HG03342 (cell line): ENCODE data around the gene INPP5K.
"Not testable (repeated sequence)": the region's sequence is repeated elsewhere in the genome, so short reads cannot be mapped to it uniquely, and the experiment has no call there.

ENCODE experiments used
- ATAC-seq: cut with Tn5 transposase; IDR thresholded peaks from one replicate; pipeline ENCODE4 v1.9.1; 2021; ENCODE audit warnings: mild to moderate bottlenecking, moderate library complexity; ENCODE audit not compliant: unreplicated experiment

INPP5K gene

DNA sequence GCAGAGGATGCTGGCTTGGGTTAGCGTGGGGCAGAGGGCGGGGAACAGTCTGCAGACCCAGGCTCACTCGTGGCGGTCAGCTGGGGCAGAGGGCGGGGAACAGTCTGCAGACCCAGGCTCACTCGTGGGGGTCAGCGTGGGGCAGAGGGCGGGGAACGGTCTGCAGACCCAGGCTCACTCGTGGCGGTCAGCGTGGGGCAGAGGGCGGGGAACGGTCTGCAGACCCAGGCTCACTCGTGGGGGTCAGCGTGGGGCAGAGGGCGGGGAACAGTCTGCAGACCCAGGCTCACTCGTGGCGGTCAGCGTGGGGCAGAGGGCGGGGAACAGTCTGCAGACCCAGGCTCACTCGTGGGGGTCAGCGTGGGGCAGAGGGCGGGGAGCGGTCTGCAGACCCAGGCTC lies 7.7 kb downstream of the INPP5K start:
- ATAC-seq: not testable (repeated sequence)

DNA sequence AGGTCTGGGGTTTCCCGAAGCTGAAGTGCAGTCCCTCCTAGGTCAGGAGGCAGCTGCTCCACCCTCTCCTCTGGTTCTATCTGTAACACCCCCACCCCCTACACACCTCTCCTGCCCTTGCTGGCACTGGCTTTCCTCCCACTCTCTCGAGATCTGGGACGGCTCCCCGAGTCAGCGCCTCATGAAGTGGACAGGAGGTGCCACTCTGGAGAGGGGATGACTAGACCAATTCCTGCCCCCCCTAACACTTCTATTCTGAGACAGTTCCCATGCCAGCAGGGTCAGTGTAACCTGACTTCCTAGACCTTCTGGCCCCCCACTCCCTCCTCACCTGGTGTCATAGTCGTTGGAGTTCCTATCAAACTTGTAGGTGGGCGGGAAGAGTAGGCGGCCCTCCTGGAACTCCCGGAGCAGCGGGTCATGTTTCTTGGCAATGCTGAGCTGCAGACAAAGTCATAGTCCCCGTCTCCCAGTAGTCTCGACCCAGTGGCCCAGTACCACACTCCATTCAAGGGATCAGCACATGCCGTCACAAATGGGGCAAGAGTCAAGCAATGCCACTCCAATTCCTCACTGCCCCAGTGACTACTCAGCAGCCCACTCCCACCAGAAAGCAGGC lies 9.7 kb downstream of the INPP5K start:
- ATAC-seq: no peak

DNA sequence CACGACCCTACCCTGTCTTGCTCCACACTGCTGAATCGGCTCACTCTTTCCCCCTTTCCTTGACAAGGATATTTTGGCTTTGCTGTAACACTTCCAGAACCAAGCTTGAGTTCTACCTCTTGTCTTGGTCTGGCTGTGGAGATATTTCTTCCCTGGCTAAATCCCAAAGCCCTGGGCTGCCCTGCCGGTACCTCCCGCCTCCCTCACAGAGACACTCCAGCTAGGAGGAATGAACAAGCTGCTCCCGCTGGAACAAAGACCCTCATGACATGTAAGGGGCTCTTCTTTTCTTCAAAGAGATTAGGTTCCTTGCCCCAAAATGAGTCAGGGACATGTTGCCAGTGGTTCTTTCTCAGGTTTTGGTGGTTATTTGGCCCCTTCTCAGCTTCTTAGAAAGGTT lies 10.8 kb downstream of the INPP5K start:
- no peak for ATAC-seq

DNA sequence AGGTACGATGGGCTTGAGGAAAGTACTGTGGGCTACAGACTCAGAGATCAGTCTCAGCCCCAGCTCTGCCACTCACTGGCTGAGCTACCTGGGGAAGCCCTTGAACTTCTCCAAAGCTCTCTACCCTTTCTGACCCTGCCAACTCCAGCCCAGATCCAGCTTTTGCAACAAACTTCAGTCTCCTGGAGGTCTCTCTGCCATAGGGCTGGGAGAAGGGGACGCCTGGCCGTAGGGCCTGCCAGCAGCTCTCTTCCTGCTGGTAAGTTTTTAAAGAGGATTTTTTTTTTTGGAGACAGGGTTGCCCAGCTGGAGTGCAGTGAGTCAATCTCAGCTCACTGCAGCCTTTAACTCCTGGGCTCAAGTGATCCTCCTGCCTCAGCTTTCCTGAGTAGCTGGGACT lies 11.5 kb downstream of the INPP5K start:
- no peak for ATAC-seq

DNA sequence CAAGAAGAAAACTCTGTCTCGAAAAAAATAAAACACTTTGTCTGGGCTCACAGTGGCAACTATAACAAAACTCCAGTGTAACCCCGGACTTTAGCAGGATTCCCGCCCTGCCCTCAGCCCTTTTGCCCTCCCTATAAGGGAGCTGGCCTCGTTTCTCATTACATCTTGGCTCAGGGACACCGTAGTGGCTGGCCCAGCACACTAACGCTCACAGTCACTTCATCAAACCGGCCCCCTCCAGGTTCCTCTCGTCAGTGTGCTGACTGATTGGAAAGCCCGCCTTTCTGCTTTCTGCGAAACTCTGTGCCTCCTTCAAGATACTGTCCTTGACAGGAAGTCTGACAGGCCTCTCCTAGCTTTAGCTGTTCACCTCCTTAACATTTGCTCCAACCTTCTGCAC lies 12.7 kb downstream of the INPP5K start:
- ATAC-seq: no peak

DNA sequence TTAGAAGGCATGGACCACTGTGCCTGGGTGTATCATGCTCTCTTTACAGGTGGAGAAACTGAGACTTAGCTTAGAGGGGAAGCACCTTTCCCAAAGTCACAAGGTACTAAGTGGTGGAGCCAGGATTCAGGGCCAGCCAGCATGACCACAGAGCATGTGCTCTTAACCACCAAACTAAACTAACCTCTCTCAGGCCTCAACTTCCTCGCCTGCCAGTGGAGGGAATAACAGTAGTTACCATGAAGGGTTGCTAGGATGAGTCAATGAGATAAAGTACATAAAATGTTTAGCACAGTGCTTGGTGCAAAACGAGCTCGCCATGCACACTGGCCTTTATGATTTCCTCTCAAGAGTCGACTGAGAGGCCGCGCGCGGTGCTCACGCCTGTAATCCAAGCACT lies 17.5 kb downstream of the INPP5K start:
- no peak for ATAC-seq

DNA sequence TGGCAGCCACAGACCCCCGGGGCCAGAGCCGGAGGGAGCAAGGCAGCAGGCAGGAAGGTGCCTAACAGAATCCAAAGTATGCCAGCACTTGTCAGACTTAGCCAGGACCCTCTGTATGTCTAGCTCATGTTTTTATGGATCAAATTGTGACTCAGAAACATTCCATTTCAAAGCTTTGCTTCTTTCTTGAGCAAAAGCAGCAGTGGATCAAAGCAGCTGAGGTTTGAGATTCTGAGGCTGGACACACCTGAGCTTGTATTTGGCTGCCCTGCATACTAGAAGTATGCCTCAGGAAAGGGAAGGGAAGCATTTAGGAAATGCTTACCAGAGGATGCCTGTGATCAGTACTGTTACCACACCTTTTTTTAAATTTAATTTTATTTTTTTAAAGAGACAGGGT lies 18.2 kb downstream of the INPP5K start:
- no peak for ATAC-seq

DNA sequence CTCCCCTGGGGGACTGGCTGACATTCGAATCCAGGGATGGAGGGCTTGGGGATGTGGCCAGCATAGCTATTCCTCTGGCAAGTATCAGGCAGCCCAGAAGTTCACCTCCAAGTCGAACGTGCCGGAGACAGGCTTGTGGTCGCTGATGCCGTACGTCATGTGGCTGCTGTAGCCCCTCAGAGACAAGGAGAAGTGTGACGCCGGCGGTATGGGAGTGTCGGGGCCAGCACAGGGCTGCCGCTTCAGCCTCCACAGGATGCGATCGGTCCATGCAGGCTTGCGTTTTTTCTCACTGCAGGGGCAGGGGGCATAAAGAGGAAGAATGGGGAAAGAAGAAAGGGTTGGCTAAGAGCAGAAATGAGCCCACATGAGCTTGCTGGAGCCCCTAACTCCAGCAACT lies 18.6 kb downstream of the INPP5K start:
- ATAC-seq: no peak

DNA sequence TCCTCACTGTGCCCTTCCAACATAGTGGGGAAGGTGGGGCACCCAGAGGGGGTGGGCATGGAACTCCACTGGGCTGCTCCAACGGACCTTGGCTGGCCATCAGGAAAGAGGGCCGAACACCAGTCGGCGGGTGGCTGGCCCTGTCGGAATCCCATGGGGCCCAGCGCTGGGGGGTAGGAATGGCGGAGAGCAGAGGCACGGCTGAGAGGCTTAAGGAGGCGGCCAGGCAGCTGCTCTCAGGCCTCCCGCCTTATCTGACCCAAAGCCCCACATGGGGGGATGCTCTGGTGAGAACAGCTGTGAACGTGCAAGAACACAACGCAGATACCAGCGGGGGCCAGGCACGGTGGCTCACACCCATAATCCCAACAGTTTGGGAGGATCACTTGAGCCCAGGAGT lies 19.5 kb downstream of the INPP5K start:
- no peak for ATAC-seq

DNA sequence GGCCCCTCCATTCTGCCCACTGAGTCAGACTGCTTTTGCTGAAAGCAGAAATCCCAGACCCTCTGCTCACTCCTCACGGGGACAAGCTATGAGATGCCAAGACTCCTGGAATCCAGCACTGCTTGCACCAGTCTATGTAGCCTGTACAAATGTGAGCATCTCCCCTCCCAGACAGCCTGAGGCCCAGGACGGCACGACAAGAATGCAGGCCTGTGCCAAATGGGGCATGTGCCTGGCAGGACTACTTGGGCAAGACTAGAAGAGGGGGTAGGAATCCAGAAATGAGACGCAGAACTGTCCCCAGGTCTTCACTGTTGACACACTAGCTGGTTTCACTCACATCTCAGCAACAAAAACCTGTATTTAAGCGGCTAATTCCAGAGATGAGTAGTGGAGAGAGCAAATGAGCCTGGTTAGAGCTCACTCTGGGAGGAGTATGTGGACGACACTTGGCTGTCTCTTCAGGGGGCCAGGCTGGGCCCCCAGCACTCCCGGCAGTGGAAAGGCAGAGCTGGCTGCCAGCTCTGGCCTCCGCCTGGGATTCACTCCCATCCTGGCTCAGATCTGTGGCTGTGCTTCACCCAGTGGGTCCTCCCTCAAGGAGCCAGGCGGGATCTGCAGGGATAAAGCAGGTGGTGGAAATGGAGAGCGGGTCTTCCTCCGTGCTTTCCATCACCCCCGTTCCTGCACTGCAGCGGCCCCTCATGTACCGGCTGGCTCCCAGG lies 21.0 kb downstream of the INPP5K start:
- ATAC-seq: no peak

DNA sequence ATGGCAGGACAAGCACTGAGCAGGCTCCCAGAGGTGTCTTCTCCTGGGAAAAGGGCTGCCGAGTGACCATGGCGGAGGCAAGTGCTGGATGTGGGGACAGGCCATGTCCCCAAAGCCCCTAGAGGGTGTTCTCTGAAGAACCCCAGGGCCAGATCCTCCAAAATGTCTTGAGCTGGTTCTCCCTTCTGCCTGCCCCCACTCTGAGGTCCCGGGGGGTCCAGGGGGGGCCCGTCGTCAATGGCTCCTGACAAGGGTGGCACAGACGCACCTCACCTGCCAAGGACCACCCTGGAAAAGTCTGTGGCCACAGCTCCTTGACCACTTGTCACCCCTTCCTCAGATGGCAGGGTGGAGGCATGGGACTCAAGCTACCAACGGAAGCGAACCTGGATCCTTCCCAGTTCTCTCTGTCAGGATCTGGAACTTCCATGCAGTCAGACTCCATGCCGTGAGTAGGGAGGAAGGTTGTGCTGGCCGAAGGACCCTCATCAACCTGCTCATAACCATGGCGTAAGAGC lies 21.6 kb downstream of the INPP5K start:
- no peak for ATAC-seq

DNA sequence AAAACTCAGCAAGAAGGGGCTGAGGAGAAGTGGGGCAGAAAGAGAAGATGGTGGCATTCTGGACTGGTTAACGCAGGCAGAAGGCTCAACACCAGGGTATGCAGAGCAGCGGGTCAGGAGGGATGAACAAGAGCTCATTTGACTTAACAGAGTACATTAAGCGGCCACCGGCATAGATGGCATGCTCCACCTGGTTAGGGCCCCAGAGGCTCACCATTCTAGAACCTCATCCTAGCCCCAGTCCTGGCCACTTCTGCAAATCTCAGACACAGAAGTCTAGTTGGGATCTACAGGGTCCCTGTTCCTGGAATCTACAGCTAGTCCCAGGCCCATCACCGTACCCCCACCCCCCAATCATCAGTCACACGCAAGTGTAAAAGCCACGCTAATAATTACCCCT lies 22.2 kb downstream of the INPP5K start:
- no peak for ATAC-seq

DNA sequence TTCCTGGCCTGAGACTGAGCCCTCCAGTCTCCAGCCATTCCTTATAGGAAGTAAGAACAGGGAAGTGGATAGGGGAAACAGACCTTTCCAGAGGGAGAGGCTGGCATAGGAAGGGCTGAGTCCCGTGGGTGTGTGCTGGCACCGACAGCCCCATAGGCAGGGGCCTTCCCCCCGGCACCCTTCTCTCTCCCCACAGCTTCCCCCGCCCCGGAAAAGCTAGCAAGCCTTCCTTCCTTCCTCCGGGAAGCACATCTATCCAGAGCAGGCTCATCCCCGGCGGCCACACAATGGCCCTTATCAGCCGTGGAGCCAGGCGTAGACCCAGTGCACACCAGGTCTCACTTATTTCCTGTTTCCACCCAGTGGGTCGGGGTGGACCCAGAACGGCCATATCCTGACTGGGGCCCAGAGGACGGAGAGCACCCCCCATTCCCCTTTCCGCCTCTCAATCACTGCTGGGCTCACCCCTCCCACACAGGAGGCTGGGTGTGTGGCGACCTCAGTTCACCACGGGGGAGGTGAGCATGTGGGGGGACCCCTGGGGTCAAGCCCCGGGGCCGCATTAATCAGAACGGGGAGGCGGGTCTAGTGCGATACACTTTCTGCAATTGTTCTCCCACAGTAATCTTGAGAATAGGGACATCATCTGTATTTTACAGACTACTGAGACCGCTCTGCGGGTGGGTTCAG lies 23.0 kb downstream of the INPP5K start:
- no peak for ATAC-seq

DNA sequence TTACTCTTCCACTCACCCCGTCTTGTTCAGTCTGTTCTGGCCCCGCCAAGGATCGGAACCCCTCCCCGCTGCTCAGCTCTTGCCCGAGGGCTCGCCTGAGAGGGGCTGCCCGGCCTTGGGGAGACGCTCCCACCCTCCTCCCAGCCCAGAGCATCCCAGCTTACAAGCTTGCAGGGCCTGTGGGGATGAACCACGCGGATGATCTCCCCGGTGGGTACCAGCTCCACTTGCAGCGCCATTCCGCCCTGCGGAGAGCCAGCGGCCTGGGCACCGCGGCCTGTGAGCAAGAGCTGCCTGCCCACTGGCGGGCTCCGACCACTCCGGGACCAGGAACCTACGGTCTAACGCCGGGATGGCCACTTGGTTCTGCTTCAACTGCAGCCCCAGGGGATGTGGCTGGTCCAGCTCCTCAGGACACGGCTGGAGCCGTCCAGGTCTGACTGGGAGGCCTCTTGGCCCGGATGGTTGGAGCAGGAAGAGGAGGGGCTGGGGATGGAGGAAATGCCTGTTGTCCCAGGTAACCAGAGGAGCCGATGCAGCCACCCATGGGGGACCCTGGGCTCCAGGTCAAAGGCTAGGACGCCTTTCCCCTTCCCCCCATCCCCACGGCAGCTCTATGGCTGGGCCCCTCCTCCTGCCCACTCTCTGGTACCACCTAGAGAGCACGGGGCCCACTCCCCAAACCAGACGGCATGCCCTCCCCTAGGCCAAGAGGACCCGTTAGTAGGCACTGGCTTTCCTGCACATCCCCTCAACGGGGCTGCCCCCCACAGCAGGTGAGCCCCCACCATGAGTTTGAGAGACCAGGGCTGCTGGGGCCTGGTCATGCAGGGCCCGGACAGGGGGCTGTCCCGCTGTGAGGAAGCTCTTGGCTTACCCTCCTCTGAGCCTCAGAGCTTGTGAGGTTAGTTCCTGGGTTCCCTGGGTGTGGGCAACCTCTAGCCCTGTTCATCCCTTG lies 23.9 kb downstream of the INPP5K start, which contains the start of gene MYO1C:
TSS of gene MYO1C (minus strand) at position 438 of the 958 bp plus-strand sequence. CDS start at position 239, 199 bp downstream.
- no peak for ATAC-seq

DNA sequence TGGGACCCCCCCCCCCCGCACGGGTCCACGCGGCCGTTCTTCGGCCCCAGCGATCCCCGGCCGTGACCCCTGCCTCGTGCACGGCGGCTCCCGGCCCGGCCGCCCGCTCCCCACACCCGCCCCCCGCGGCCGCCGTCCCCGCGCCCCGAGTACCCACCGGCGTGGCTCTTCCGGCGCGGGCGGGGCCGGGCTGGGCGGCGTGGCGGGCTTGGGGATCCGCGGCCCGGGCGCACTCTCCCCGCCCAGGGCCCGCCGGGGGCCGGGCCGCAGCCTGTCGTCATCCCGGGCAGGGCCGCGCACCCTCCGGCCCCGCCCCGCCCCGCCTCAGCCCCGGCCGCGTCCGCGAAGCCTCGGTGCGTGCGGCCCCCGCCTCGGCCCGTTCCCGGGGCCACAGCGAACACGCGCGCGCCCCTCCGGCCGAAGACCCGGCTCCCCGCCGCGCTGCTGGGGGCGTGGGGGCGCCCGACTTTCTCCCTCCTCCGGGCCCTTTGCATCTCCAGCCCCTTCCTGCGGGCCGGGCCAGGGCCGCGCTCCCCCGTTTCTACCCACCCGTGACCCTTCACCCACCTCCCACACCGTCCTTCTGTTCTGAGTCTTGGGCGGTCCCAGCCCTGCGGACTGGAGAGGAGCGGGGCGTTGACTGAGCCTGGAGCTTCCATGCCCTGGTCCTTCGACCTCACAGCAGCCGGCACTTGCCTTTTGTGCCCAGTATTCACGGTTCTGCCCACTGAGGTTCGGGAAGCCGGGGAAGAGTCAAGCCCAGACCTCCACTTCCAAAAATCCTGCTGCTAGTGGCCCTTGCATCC lies 24.8 kb downstream of the INPP5K start:
- peak; percentile 41 for ATAC-seq

DNA sequence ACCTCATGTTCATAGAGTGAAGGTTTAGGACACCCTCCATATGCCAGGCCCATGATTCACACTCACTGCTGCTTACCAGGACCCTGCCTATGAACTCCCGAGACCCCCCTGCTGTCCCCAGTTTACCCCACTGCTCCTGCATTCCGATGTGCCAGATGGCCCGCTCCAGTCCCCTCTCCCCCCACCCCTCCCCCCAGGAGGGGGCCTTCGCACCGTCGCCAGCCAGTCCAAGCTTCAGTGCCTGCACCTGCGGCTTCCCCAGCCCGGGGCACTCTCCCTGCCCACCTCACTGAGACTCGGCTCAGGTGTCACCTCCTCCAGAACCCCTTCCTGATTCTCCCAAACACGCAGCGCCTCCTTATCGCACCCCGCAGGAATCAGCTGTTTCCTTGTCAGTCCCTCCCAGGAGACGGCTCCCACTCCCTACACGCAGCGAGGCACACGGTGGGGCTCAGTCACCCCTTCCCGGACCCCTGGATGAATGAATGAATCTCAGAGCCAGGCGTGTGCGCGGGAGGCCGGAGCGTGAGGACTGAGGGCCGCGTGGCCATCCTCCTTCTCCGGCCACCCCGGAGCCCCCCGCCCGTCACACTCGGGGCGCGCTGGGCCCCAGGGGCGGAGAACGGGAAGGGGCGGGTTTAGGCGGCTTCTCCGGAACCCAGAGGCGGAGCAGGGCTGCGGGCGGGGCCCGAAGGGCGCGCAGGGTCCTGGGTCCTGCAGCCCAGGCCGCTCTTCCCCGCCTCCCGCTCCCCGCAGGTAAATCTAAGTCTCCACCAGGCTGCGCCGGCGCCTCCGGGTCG lies 25.6 kb downstream of the INPP5K start:
- ATAC-seq: peak; percentile 35

DNA sequence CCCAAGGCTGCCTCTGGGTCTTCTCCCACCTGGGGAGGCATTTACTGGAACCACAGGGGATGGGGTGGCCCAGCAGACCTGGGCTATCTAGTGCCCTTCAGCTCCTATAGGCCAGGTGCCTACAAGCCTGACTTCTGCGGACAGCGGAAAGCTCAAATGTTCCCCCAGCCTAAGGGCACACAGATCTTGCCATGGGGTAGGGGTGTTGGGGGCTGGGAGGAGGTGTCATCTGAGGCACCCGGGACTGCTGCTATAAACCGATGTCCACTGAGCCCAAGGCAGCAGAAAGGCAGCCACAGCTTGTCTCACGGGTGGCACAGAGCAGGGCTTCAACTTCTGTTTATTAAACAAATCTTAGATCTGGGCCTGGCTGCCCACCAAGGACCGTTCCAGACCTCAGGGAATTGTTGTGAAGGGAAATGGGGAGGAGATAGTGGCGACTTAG lies 27.6 kb downstream of the INPP5K start:
- ATAC-seq: no peak

DNA sequence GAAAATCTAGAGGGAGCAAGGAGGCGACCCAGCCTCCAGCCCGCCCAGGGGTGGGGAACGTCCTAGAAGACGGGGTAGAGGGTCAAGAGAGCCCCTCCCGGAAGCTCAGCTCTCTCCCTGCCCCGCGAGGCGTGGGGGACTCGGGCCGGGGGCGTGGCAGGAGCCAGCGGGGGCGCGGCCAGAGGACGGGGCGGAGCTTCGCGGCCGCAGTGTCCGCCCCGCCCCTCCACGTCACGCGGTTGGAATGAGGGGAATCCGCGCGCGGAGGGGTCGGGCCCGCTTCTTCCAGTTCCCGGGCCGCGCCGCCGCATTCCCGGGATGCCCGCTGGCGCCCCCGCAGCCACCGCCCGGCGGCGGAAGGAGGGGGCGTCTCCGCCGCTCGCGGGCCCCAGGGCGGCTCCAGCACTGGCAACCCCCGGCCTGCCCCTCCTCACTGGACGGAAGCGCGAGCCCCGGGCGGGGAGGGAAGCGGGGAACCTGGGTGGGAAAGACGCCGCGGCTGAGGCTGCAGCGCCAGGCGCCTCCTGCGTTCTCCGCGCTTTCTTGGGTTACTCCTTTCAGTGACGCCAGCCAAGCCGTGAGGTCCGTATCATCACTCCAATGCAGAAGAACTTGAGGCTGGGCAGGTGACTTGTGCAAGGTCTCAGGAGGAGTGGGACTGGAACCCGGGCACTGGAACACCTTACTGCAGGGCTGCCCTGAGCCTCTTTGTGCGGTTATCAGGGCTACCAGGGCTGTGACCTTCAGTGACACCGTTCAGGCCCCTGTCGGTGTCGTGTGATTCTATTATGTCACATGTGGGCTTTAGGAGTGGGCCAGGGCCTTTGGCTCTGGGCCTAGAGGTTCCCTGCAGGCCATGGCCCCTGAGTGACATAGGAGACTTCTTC lies 28.2 kb downstream of the INPP5K start:
- no peak for ATAC-seq
